Colonic mucosa (tissue), 4 donors: ENCODE results near the gene SENP1. TPM values are rescaled to one million over a fixed set of nuclear protein-coding genes. Genes with fewer than 3 reads are reported as not detected.

Experiments used
- DNase-seq: peaks from one replicate; pipeline ENCODE4 v3.0.0-alpha.2; 2020
- H3K27ac ChIP-seq: fragments of 200-600 bp; one replicate; pipeline ENCODE4 v1.8.0; 2021
- H3K27me3 ChIP-seq: fragments of 200-600 bp; one replicate; pipeline ENCODE4 v1.8.0; 2021
- H3K36me3 ChIP-seq: fragments of 200-600 bp; one replicate; pipeline ENCODE4 v1.8.0; 2021
- H3K4me1 ChIP-seq: fragments of 200-600 bp; one replicate; pipeline ENCODE4 v1.8.0; 2021; ENCODE audit warnings: mild to moderate bottlenecking
- H3K4me3 ChIP-seq: fragments of 200-600 bp; one replicate; pipeline ENCODE4 v1.8.0; 2021
- H3K9ac ChIP-seq, 2 donors: one replicate each; pipeline ENCODE4 v1.7.0; 2013; ENCODE audit warnings: control low read depth in 2 of 2, low read depth in 2 of 2, low read length in 2 of 2
- H3K9me3 ChIP-seq: fragments of 200-600 bp; one replicate; pipeline ENCODE4 v1.8.0; 2021
- CTCF ChIP-seq: fragments of 200-600 bp; IDR thresholded peaks from one replicate; pipeline ENCODE4 v1.8.0; 2022; ENCODE audit warnings: antibody characterized with exemption, mild to moderate bottlenecking
- intact Hi-C: fragments of 100-400 bp; cut with DNase I; formaldehyde crosslinking; loops from one replicate; pipeline ENCODE4 v1.14.1; 2022
- total RNA-seq, 2 donors: library from RNA; stranded (reverse); fragmentation: NEBNext Ultra II Directional in 1 of 2; extraction: Animal tissue kit (Norgen Biotek cat#: 25700) in 1 of 2; gene quantifications; one replicate each; pipeline ENCODE4 v1.2.1, GENCODE V29; 2021
- donor health status: healthy.
- donor health status: DM: no; HTN: no; CAD: no.
- donor health status: DM: no; HTN: no; CAD: no.

Gene SENP1
- total RNA-seq, 2 donors from 2014 or later: 14.9 to 16.8 TPM

GRCh38 chr12:48086327-48086726 is 19.6 kb downstream of the SENP1 start:
- intact Hi-C loops: no loop called here
- peaks cover 3% of the 10 kb centered on the region for H3K36me3 ChIP-seq

GRCh38 chr12:48084841-48085460 is 20.9 kb downstream of the SENP1 start:
- H3K4me3 ChIP-seq: no peak overlapping the region
- H3K36me3 ChIP-seq: peaks cover 3% of the 10 kb centered on the region
- no peak overlapping the region for H3K27ac ChIP-seq
- no peaks in the 10 kb centered on the region for H3K4me1 ChIP-seq
- no peak overlapping the region for H3K9ac ChIP-seq
- TF ChIP-seq CTCF: no peak
- intact Hi-C loops: loop anchor here (5.0 kb wide), 1 partner anchor 82 kb away; no protein-coding TSS in a partner anchor
- no peaks in the 10 kb centered on the region for H3K9me3 ChIP-seq
- no peaks in the 10 kb centered on the region for H3K27me3 ChIP-seq
- DNase-seq: no peak

More at GRCh38 chr12:48086327-48086726, 19.6 kb downstream of the SENP1 start:
- Histone ChIP-seq H3K9ac (no peak overlapping the region), H3K4me3 (no peak overlapping the region), H3K27ac (no peak overlapping the region), H3K4me1 (no peaks in the 10 kb centered on the region), H3K9me3 (no peaks in the 10 kb centered on the region), H3K27me3 (no peaks in the 10 kb centered on the region)
- no peak for DNase-seq
- TF ChIP-seq CTCF: no peak

- no peak for TF ChIP-seq CTCF
- no peaks in the 10 kb centered on the region for H3K9me3 ChIP-seq
- H3K27me3 ChIP-seq: no peaks in the 10 kb centered on the region
- no peak for DNase-seq
- no peak overlapping the region for H3K9ac ChIP-seq
- intact Hi-C loops: loop anchor here (5.0 kb wide), 1 partner anchor 83 kb away; no protein-coding TSS in a partner anchor
- no peaks in the 10 kb centered on the region for H3K4me1 ChIP-seq
- H3K4me3 ChIP-seq: no peak overlapping the region
- peaks cover 3% of the 10 kb centered on the region for H3K36me3 ChIP-seq
- no peak overlapping the region for H3K27ac ChIP-seq
Measured at GRCh38 chr12:48084066-48084465, 21.8 kb downstream of the SENP1 start.

GRCh38 chr12:48080821-48081220 is 25.1 kb downstream of the SENP1 start:
- Histone ChIP-seq H3K9ac (no peak overlapping the region), H3K4me1 (no peaks in the 10 kb centered on the region), H3K27me3 (no peaks in the 10 kb centered on the region), H3K4me3 (no peak overlapping the region), H3K27ac (no peak overlapping the region), H3K9me3 (no peaks in the 10 kb centered on the region), H3K36me3 (no peaks in the 10 kb centered on the region)
- no peak for DNase-seq
- intact Hi-C loops: loop anchor here (5.0 kb wide), 1 partner anchor 86 kb away; no protein-coding TSS in a partner anchor
- TF ChIP-seq CTCF: no peak

GRCh38 chr12:48080285-48080684 is 25.6 kb downstream of the SENP1 start:
- no peaks in the 10 kb centered on the region for H3K36me3 ChIP-seq
- no peaks in the 10 kb centered on the region for H3K4me1 ChIP-seq
- H3K27me3 ChIP-seq: no peaks in the 10 kb centered on the region
- intact Hi-C loops: loop anchor here (5.0 kb wide), 1 partner anchor 87 kb away; no protein-coding TSS in a partner anchor
- H3K9ac ChIP-seq: no peak overlapping the region
- no peak overlapping the region for H3K4me3 ChIP-seq
- TF ChIP-seq CTCF: no peak
- no peaks in the 10 kb centered on the region for H3K9me3 ChIP-seq
- no peak overlapping the region for H3K27ac ChIP-seq
- DNase-seq: no peak
